ENCODE results near the gene TWF1. TPM values are rescaled to one million over a fixed set of nuclear protein-coding genes. Genes with fewer than 3 reads are reported as not detected.
"Not testable (repeated sequence)": the region's sequence is repeated elsewhere in the genome, so short reads cannot be mapped to it uniquely, and the experiment has no call there.

The TWF1 gene
- total and polyA plus RNA-seq, 4 donors, result 33.1 to 80.1 (median 48.7) TPM

- no peaks in the 10 kb centered on the region for H3K9me3 ChIP-seq (ENCODE audit: control insufficient read depth in 4 of 4, insufficient read depth in 3 of 4, low read length in 3 of 4)
- H3K27ac ChIP-seq (ENCODE audit: low read depth in 1 of 2, low read length in 1 of 2), result peak overlapping the region; percentile 49 to 83
- H3K4me3 ChIP-seq, result peak overlapping the region; percentile 75
- ATAC-seq (ENCODE audit: insufficient read depth, low FRiP score) (peak; percentile 2), DNase-seq (peak in 1 of 3 donors; percentile 44)
- H3K36me3 ChIP-seq (ENCODE audit: control insufficient read depth in 4 of 4, insufficient read depth in 4 of 4, low read length in 4 of 4), result peaks cover 0 to 8% (median under 1%) of the 10 kb centered on the region in 4 donors
- no peak for TF ChIP-seq CTCF (IDR thresholded peaks at IDR 0.05; ENCODE audit: control extremely low read depth, extremely low read depth)
- peaks cover 2 to 20% (median 12%) of the 10 kb centered on the region in 5 donors for H3K4me1 ChIP-seq (ENCODE audit: control insufficient read depth in 5 of 5, insufficient read depth in 5 of 5, low read length in 5 of 5)
- H3K9ac ChIP-seq (ENCODE audit: insufficient read depth in 1 of 2, low read length in 2 of 2), result peak overlapping the region; percentile 11 to 82
- H3K27me3 ChIP-seq (ENCODE audit: control insufficient read depth in 3 of 3, insufficient read depth in 3 of 3, low read length in 2 of 3), result no peaks in the 10 kb centered on the region
- WGBS, 2 donors, result 0 to 2% methylated on average over 17 to 18 of the region's 18 CpGs
These were observed 47.8 kb downstream of the TWF1 start for GRCh38 chr12:43758247-43758727.

GRCh38 chr12:43754015-43754414 lies 52.1 kb downstream of the TWF1 start:
- Histone ChIP-seq H3K27me3 (ENCODE audit: control insufficient read depth in 3 of 3, insufficient read depth in 3 of 3, low read length in 2 of 3) (no peaks in the 10 kb centered on the region), H3K4me1 (ENCODE audit: control insufficient read depth in 5 of 5, insufficient read depth in 5 of 5, low read length in 5 of 5) (peaks cover 0 to 12% (median 6%) of the 10 kb centered on the region in 5 donors), H3K4me3 (no peak overlapping the region), H3K36me3 (ENCODE audit: control insufficient read depth in 4 of 4, insufficient read depth in 4 of 4, low read length in 4 of 4) (peaks cover 0 to 14% (median 3%) of the 10 kb centered on the region in 4 donors), H3K9me3 (ENCODE audit: control insufficient read depth in 4 of 4, insufficient read depth in 3 of 4, low read length in 3 of 4) (no peaks in the 10 kb centered on the region), H3K27ac (ENCODE audit: low read depth in 1 of 2, low read length in 1 of 2) (no peak overlapping the region), H3K9ac (ENCODE audit: insufficient read depth in 1 of 2, low read length in 2 of 2) (no peak overlapping the region)
- no peak for TF ChIP-seq CTCF (IDR thresholded peaks at IDR 0.05; ENCODE audit: control extremely low read depth, extremely low read depth)
- WGBS, 2 donors, result 94 to 95% methylated on average over 3 of the region's 3 CpGs
- ATAC-seq (ENCODE audit: insufficient read depth, low FRiP score) (no peak), DNase-seq (no peak)

GRCh38 chr12:43751360-43751759 lies 54.8 kb downstream of the TWF1 start:
- H3K4me3 ChIP-seq; H3K27me3 ChIP-seq (ENCODE audit: control insufficient read depth in 3 of 3, insufficient read depth in 3 of 3, low read length in 2 of 3); DNase-seq; ATAC-seq (ENCODE audit: insufficient read depth, low FRiP score); H3K4me1 ChIP-seq (ENCODE audit: control insufficient read depth in 5 of 5, insufficient read depth in 5 of 5, low read length in 5 of 5); H3K9me3 ChIP-seq (ENCODE audit: control insufficient read depth in 4 of 4, insufficient read depth in 3 of 4, low read length in 3 of 4); H3K27ac ChIP-seq (ENCODE audit: low read depth in 1 of 2, low read length in 1 of 2); H3K9ac ChIP-seq (ENCODE audit: insufficient read depth in 1 of 2, low read length in 2 of 2): not testable (repeated sequence)
- 98 to 100% methylated on average over 3 to 5 of the region's 6 CpGs for WGBS, 2 donors
- H3K36me3 ChIP-seq (ENCODE audit: control insufficient read depth in 4 of 4, insufficient read depth in 4 of 4, low read length in 4 of 4), result peaks cover 0 to 14% (median 3%) of the 10 kb centered on the region in 4 donors

DNA sequence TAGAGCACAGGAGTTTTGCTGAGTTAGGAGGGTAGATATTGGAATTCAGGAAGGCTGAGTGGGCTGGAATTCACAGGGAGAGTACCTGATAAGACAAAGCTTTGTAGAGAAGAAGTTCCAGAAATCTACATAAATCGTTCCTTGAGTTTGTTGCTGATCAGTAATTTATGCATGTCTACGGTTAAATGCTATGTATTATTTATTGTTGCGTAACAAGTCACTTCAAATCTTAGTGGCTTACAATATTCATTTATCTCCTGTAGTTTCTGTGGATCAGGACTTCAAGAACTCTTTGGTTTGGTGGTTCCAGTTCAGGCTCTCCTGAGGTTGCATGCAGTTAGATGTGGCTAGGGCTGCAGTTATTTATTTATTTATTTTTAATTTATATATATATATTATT lies 55.3 kb downstream of the TWF1 start:
- TF ChIP-seq CTCF (IDR thresholded peaks at IDR 0.05; ENCODE audit: control extremely low read depth, extremely low read depth), result no peak
- Histone ChIP-seq H3K9ac (ENCODE audit: insufficient read depth in 1 of 2, low read length in 2 of 2) (no peak overlapping the region), H3K4me1 (ENCODE audit: control insufficient read depth in 5 of 5, insufficient read depth in 5 of 5, low read length in 5 of 5) (peaks cover 0 to 6% (median 0%) of the 10 kb centered on the region in 5 donors), H3K4me3 (no peak overlapping the region), H3K36me3 (ENCODE audit: control insufficient read depth in 4 of 4, insufficient read depth in 4 of 4, low read length in 4 of 4) (peaks cover 0 to 14% (median 3%) of the 10 kb centered on the region in 4 donors), H3K9me3 (ENCODE audit: control insufficient read depth in 4 of 4, insufficient read depth in 3 of 4, low read length in 3 of 4) (no peaks in the 10 kb centered on the region), H3K27ac (ENCODE audit: low read depth in 1 of 2, low read length in 1 of 2) (no peak overlapping the region), H3K27me3 (ENCODE audit: control insufficient read depth in 3 of 3, insufficient read depth in 3 of 3, low read length in 2 of 3) (no peaks in the 10 kb centered on the region)
- ATAC-seq (ENCODE audit: insufficient read depth, low FRiP score) (no peak), DNase-seq (no peak)
- WGBS, 2 donors, result 92 to 94% methylated on average over 3 of the region's 3 CpGs
